Upper lobe of left lung (tissue), 4 donors: ENCODE data around the gene POGZ.

Source experiments
- CTCF ChIP-seq, 6 experiments: fragments of 450-650 bp in 4 of 6; fragments of 200-600 bp in 2 of 6; sonication (generic) in 2 of 6; IDR thresholded peaks; one replicate each; pipeline ENCODE4 v1.5.1; 2016 to 2019; ENCODE audit warnings: antibody characterized with exemption in 6 of 6
- POLR2A ChIP-seq, 4 donors: fragments of 450-650 bp; IDR thresholded peaks; one replicate each; pipeline ENCODE4 v1.5.1; 2016 to 2017; ENCODE audit warnings: antibody characterized with exemption in 4 of 4, mild to moderate bottlenecking in 2 of 4
- POLR2AphosphoS5 ChIP-seq, 2 donors: sonication (generic); formaldehyde crosslinking; IDR thresholded peaks; one replicate each; pipeline ENCODE4 v1.5.1; 2017; ENCODE audit warnings: antibody characterized with exemption in 2 of 2

DNA sequence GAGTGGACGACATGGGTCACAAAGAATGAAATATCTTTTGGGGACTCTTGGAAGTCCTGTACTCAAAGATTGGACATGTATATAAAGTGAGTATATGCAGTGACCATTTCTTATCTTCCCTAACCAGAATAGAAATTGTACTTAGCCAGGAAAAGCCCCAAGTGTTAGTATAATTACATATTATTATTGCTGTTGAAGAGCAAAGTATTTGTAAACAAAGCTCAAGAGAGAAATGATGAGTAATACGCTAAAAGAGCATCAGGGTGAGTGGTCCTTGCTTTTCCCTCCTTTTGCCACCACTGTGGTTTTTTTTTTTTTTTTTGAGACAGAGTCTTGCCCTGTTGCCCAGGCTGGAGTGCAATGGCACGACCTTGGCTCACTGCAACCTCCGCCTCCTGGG is 45.5 kb upstream of the POGZ start:
- TF ChIP-seq CTCF (IDR thresholded peaks at IDR 0.05), result no peak
- TF ChIP-seq POLR2A (IDR thresholded peaks at IDR 0.05), result no peak
- no peak for TF ChIP-seq POLR2AphosphoS5 (IDR thresholded peaks at IDR 0.05)
